WERI-Rb-1 (cell line): ENCODE data around the gene USP4.
"Not testable (repeated sequence)": the region's sequence is repeated elsewhere in the genome, so short reads cannot be mapped to it uniquely, and the experiment has no call there.

Experiments
- DNase-seq: peaks from one replicate; pipeline ENCODE4 v3.0.0-alpha.2; 2020
- H3K27ac ChIP-seq: fragments of 250-450 bp; sonication (Bioruptor Pico); 2 replicates; pipeline ENCODE4 v1.5.1; 2020; ENCODE audit warnings: mild to moderate bottlenecking, moderate library complexity
- H3K27me3 ChIP-seq: fragments of 250-450 bp; sonication (Bioruptor Pico); 2 replicates; pipeline ENCODE4 v1.5.1; 2021; ENCODE audit warnings: mild to moderate bottlenecking, low read depth, moderate library complexity; ENCODE audit not compliant: insufficient read depth, severe bottlenecking
- H3K36me3 ChIP-seq: fragments of 250-450 bp; sonication (Bioruptor Pico); 2 replicates; pipeline ENCODE4 v1.5.1; 2020; ENCODE audit warnings: mild to moderate bottlenecking, moderate library complexity
- H3K4me3 ChIP-seq: 2 replicates; pipeline ENCODE4 v1.5.1; 2011; ENCODE audit warnings: low read depth, mild to moderate bottlenecking, control low read depth, low read length
- H3K9me3 ChIP-seq: fragments of 250-450 bp; sonication (Bioruptor Pico); 2 replicates; pipeline ENCODE4 v1.5.1; 2021; ENCODE audit warnings: mild to moderate bottlenecking, moderate library complexity; ENCODE audit not compliant: severe bottlenecking
- CTCF ChIP-seq: IDR thresholded peaks from 2 replicates; pipeline ENCODE4 v1.5.1; 2011; ENCODE audit warnings: low read depth, mild to moderate bottlenecking, control low read depth, inconsistent platforms, low read length

The USP4 gene

GRCh38 chr3:49343163-49343562 lies 3.3 kb upstream of the USP4 start:
- no peak for DNase-seq
- TF ChIP-seq CTCF = no peak
- no peaks in the 10 kb centered on the region for H3K27me3 ChIP-seq
- no peaks in the 10 kb centered on the region for H3K9me3 ChIP-seq
- H3K36me3 ChIP-seq = no peaks in the 10 kb centered on the region
- H3K27ac ChIP-seq = no peak overlapping the region
- no peak overlapping the region for H3K4me3 ChIP-seq

- Histone ChIP-seq H3K9me3 (no peaks in the 10 kb centered on the region), H3K27me3 (no peaks in the 10 kb centered on the region), H3K4me3 (no peak overlapping the region), H3K27ac (peak overlapping the region; percentile 1), H3K36me3 (peaks cover 4% of the 10 kb centered on the region)
- TF ChIP-seq CTCF = no peak
- no peak for DNase-seq
These were observed 2.1 kb upstream of the USP4 start for GRCh38 chr3:49341996-49342395.

GRCh38 chr3:49339581-49339940 lies 292 bp downstream of the USP4 start:
- DNase-seq = peak; percentile 60
- H3K27ac ChIP-seq = peak overlapping the region; percentile 95
- H3K36me3 ChIP-seq = peaks cover 21% of the 10 kb centered on the region
- no peak for TF ChIP-seq CTCF
- H3K9me3 ChIP-seq = no peaks in the 10 kb centered on the region
- H3K27me3 ChIP-seq = no peaks in the 10 kb centered on the region
- peak overlapping the region; percentile 95 for H3K4me3 ChIP-seq

GRCh38 chr3:49333916-49334633 lies 5.8 kb downstream of the USP4 start:
- Histone ChIP-seq H3K27ac (no peak overlapping the region), H3K36me3 (peaks cover 74% of the 10 kb centered on the region), H3K27me3 (no peaks in the 10 kb centered on the region), H3K4me3 (no peak overlapping the region), H3K9me3 (no peaks in the 10 kb centered on the region)
- no peak for TF ChIP-seq CTCF
- no peak for DNase-seq

GRCh38 chr3:49333091-49333490 lies 6.8 kb downstream of the USP4 start:
- TF ChIP-seq CTCF = no peak
- Histone ChIP-seq H3K4me3 (no peak overlapping the region), H3K27me3 (no peaks in the 10 kb centered on the region), H3K9me3 (no peaks in the 10 kb centered on the region), H3K36me3 (peaks cover 77% of the 10 kb centered on the region), H3K27ac (no peak overlapping the region)
- DNase-seq = no peak

- Histone ChIP-seq H3K27me3 (no peaks in the 10 kb centered on the region), H3K36me3 (peaks cover 88% of the 10 kb centered on the region), H3K9me3 (no peaks in the 10 kb centered on the region), H3K4me3 (no peak overlapping the region), H3K27ac (no peak overlapping the region)
- no peak for TF ChIP-seq CTCF
- DNase-seq = no peak
These were observed 10.7 kb downstream of the USP4 start for GRCh38 chr3:49329186-49329585.

GRCh38 chr3:49328350-49328749 lies 11.5 kb downstream of the USP4 start:
- not testable (repeated sequence) for H3K27ac ChIP-seq, DNase-seq, H3K4me3 ChIP-seq, H3K27me3 ChIP-seq, H3K9me3 ChIP-seq
- H3K36me3 ChIP-seq = peaks cover 88% of the 10 kb centered on the region
